Thoracic aorta (tissue), 2 donors: ENCODE results near the gene LRMDA. TPM values are rescaled to one million over a fixed set of nuclear protein-coding genes. Genes with fewer than 3 reads are reported as not detected.

Experiments
- ATAC-seq: fragments of 150-250 bp; one replicate; pipeline ENCODE4 v1.8.0; 2017; ENCODE audit warnings: low read depth; ENCODE audit not compliant: insufficient number of reproducible peaks, low FRiP score
- DNase-seq: peaks from one replicate; pipeline ENCODE4 v3.0.0-alpha.2; 2020; ENCODE audit warnings: low spot score
- H3K27ac ChIP-seq, 2 donors: fragments of 200-600 bp; sonication (generic); 1 replicate in 1 of 2; 2 replicates in 1 of 2; pipeline ENCODE4 v1.5.1; 2016; ENCODE audit warnings: mild to moderate bottlenecking in 2 of 2, moderate library complexity in 2 of 2
- H3K27me3 ChIP-seq: fragments of 200-600 bp; sonication (generic); replicated peaks from 2 replicates; pipeline ENCODE4 v1.6.0; 2016; ENCODE audit warnings: mild to moderate bottlenecking; ENCODE audit not compliant: insufficient read depth
- H3K36me3 ChIP-seq: fragments of 200-600 bp; sonication (generic); one replicate; pipeline ENCODE4 v1.5.1; 2016
- H3K4me1 ChIP-seq, 2 donors: fragments of 200-600 bp; sonication (generic); 1 replicate in 1 of 2; 2 replicates in 1 of 2; pipeline versions ENCODE4 v1.5.1 to v1.6.0; 2016; ENCODE audit warnings: low read depth in 2 of 2, mild to moderate bottlenecking in 1 of 2; ENCODE audit not compliant: control insufficient read depth in 1 of 2
- H3K4me3 ChIP-seq: fragments of 200-600 bp; sonication (generic); 2 replicates; pipeline ENCODE4 v1.5.1; 2016; ENCODE audit warnings: mild to moderate bottlenecking
- H3K9me3 ChIP-seq: fragments of 200-600 bp; sonication (generic); 2 replicates; pipeline ENCODE4 v1.5.1; 2016
- total RNA-seq, 2 donors: library from RNA; depleted of rRNA; stranded (reverse); fragments of >200 nt; gene quantifications; one replicate each; pipeline versions ENCODE4 v1.1.0 to v1.2.3, GENCODE V29; 2016
- TF ChIP-seq, protein P1 (sequence below): fragments of 200-600 bp; sonication (generic); IDR thresholded peaks from one replicate; pipeline ENCODE4 v1.5.1; 2019; ENCODE audit warnings: antibody characterized with exemption

Gene LRMDA
- total RNA-seq, 2 donors from 2014 or later: 8.3 to 36.6 TPM

DNA sequence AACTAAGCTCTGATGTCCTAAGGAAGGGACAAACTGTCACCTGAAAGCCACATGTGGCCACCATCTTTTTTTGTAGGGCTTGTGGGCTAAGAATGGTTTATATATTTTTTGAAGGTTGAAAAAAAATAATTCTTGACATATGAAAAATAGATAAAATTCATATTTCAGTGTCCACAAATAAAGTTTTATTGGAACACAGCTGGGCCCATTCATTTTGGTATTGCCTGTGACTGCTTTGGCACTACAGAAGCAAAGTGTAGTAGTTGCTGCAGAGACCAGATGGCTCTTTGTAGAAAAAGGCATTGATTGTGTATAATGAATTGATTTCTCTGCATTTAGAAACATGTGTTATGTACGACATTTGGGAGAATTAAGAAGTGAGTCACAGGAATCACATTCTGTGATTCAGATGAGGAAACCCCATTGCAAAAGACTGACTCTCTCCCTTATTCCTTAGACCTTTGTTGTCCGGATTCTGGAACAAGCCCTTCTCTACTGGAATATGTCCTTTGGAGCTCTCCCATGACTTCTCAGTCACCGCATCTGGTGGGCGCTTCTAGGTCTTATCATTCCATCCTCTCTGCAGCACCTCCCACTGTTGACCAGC lies 438.7 kb downstream of the LRMDA start:
- TF ChIP-seq, protein P1, sequence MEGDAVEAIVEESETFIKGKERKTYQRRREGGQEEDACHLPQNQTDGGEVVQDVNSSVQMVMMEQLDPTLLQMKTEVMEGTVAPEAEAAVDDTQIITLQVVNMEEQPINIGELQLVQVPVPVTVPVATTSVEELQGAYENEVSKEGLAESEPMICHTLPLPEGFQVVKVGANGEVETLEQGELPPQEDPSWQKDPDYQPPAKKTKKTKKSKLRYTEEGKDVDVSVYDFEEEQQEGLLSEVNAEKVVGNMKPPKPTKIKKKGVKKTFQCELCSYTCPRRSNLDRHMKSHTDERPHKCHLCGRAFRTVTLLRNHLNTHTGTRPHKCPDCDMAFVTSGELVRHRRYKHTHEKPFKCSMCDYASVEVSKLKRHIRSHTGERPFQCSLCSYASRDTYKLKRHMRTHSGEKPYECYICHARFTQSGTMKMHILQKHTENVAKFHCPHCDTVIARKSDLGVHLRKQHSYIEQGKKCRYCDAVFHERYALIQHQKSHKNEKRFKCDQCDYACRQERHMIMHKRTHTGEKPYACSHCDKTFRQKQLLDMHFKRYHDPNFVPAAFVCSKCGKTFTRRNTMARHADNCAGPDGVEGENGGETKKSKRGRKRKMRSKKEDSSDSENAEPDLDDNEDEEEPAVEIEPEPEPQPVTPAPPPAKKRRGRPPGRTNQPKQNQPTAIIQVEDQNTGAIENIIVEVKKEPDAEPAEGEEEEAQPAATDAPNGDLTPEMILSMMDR: no peak
- H3K4me1 ChIP-seq: no peaks in the 10 kb centered on the region
- no peaks in the 10 kb centered on the region for H3K9me3 ChIP-seq
- no peak for DNase-seq
- no peak for ATAC-seq
- no peaks in the 10 kb centered on the region for H3K36me3 ChIP-seq
- H3K27ac ChIP-seq: no peak overlapping the region
- no peaks in the 10 kb centered on the region for H3K27me3 ChIP-seq
- H3K4me3 ChIP-seq: no peak overlapping the region

DNA sequence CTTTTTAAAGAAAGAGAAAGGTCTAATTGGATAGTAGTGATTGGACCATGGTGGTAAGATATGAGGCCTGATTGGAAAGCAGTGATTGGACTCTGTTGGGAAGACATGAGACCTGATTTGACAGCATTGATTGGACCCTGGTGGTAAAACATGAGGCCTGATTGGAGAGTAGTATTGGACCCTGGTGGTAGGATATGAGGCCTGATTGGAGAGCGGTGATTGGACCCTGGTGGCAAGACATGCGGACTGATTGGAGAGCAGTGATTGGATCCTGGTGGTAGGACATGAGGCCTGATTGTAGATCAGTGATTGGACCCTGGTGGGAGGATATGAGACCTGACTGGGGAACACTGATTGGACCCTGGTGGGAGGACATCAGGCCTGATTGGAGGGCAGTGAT lies 444.3 kb downstream of the LRMDA start:
- Histone ChIP-seq H3K9me3 (no peaks in the 10 kb centered on the region), H3K4me3 (no peak overlapping the region), H3K27me3 (no peaks in the 10 kb centered on the region), H3K27ac (no peak overlapping the region), H3K36me3 (no peaks in the 10 kb centered on the region), H3K4me1 (no peaks in the 10 kb centered on the region)
- TF ChIP-seq, protein P1: no peak
- DNase-seq (no peak), ATAC-seq (no peak)

DNA sequence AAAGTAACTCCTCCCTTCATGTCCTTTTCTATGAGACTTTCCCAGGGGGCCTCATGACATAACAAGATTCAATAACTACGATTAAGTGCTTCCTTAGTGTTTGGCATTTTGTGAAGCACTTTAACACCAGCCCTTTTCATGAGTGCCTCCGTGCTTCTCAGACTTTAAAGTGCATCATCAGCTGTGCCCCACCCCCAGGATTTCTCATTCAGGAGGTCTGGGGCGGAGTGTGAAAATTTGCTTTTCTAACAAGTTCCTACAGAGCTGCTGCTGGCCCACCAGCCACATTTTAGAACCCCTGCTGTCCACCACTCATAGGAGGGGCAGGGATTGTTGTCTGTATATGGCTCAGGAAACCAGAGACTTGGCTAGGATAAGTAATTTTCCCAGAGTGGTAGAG lies 445.3 kb downstream of the LRMDA start:
- Histone ChIP-seq H3K36me3 (no peaks in the 10 kb centered on the region), H3K4me3 (no peak overlapping the region), H3K27ac (no peak overlapping the region), H3K27me3 (no peaks in the 10 kb centered on the region), H3K4me1 (no peaks in the 10 kb centered on the region), H3K9me3 (no peaks in the 10 kb centered on the region)
- ATAC-seq (no peak), DNase-seq (no peak)
- TF ChIP-seq, protein P1: no peak

DNA sequence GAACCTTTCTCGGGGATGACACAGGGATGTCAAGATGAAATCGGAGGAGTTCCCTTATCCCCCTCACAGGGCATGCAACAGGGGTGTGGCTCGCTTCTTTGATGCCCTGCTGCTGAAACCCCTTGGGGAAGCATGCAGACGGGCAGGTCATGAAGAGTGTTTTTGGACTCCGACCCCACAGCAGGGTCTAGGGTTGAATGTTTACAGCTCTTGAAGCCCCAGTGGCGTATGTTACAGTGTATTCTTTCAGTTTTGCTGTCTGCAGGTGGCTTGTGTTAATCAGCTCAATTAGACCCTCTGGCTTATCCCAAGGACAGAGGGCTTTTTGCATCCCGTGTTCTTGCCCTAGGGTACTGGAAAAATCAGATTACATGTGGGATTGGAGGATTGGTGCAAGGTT lies 446.5 kb downstream of the LRMDA start:
- TF ChIP-seq, protein P1: no peak
- H3K9me3 ChIP-seq: no peaks in the 10 kb centered on the region
- H3K4me1 ChIP-seq: no peaks in the 10 kb centered on the region
- no peaks in the 10 kb centered on the region for H3K36me3 ChIP-seq
- no peaks in the 10 kb centered on the region for H3K27me3 ChIP-seq
- H3K4me3 ChIP-seq: no peak overlapping the region
- DNase-seq (no peak), ATAC-seq (no peak)
- no peak overlapping the region for H3K27ac ChIP-seq

DNA sequence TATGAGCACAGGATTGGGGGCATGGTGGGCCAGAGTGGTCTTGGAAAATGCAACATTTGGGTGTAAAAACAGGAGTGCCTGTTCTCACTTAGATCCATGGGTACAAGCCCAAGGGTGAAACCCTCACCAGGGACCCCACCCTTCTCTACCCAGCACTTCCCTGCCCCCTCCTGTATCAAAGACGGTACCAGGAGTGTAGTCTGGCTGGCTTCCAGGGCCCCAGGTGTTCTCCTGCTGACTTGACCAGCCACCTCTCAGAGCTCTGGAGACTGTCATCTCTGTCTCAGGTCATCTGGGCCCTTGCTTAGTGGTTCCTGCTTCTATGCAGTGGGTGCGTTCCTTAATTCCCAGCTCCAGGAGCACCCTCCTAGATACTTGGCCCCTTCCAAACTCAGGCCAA lies 447.2 kb downstream of the LRMDA start:
- no peaks in the 10 kb centered on the region for H3K9me3 ChIP-seq
- H3K27ac ChIP-seq: no peak overlapping the region
- H3K36me3 ChIP-seq: no peaks in the 10 kb centered on the region
- no peaks in the 10 kb centered on the region for H3K27me3 ChIP-seq
- ATAC-seq (no peak), DNase-seq (no peak)
- TF ChIP-seq, protein P1: no peak
- H3K4me3 ChIP-seq: no peak overlapping the region
- H3K4me1 ChIP-seq: no peaks in the 10 kb centered on the region
